GM19452 (cell line): Measurements from ENCODE around the gene EDEM1.
"Not testable (repeated sequence)": the region's sequence is repeated elsewhere in the genome, so short reads cannot be mapped to it uniquely, and the experiment has no call there.

ENCODE experiments used
- ATAC-seq: cut with Tn5 transposase; IDR thresholded peaks from one replicate; pipeline ENCODE4 v1.9.1; 2021; ENCODE audit not compliant: unreplicated experiment

Gene EDEM1

GRCh38 chr3:5229414-5229813 is 41.9 kb downstream of the EDEM1 start:
- no peak for ATAC-seq

GRCh38 chr3:5231074-5231473 is 43.6 kb downstream of the EDEM1 start:
- ATAC-seq = no peak

GRCh38 chr3:5231487-5231886 is 44.0 kb downstream of the EDEM1 start:
- no peak for ATAC-seq

GRCh38 chr3:5232570-5232969 is 45.1 kb downstream of the EDEM1 start:
- ATAC-seq = no peak

GRCh38 chr3:5233026-5233425 is 45.5 kb downstream of the EDEM1 start:
- no peak for ATAC-seq

- ATAC-seq = no peak
Observed at GRCh38 chr3:5235655-5236054, 48.1 kb downstream of the EDEM1 start.

- ATAC-seq = no peak
Observed at GRCh38 chr3:5238545-5238944, 51.0 kb downstream of the EDEM1 start.

GRCh38 chr3:5239602-5240001 is 52.1 kb downstream of the EDEM1 start:
- no peak for ATAC-seq

GRCh38 chr3:5240740-5241139 is 53.2 kb downstream of the EDEM1 start:
- ATAC-seq = no peak

GRCh38 chr3:5242785-5243184 is 55.3 kb downstream of the EDEM1 start:
- not testable (repeated sequence) for ATAC-seq

GRCh38 chr3:5245927-5246326 is 58.4 kb downstream of the EDEM1 start:
- ATAC-seq = no peak

- ATAC-seq = no peak
Observed at GRCh38 chr3:5248822-5249221, 61.3 kb downstream of the EDEM1 start.

GRCh38 chr3:5250467-5251195 is 63.1 kb downstream of the EDEM1 start:
- no peak for ATAC-seq

- ATAC-seq = no peak
Observed at GRCh38 chr3:5251196-5251583, 63.7 kb downstream of the EDEM1 start.

- no peak for ATAC-seq
Observed at GRCh38 chr3:5252131-5252530, 64.6 kb downstream of the EDEM1 start.

GRCh38 chr3:5254281-5255048 is 67.0 kb downstream of the EDEM1 start:
- no peak for ATAC-seq

GRCh38 chr3:5255404-5256344 is 68.2 kb downstream of the EDEM1 start:
- ATAC-seq = no peak

- ATAC-seq = no peak
Observed at GRCh38 chr3:5258526-5258925, 71.0 kb downstream of the EDEM1 start.

GRCh38 chr3:5260992-5261501 is 73.5 kb downstream of the EDEM1 start:
- no peak for ATAC-seq

GRCh38 chr3:5262507-5262906 is 75.0 kb downstream of the EDEM1 start:
- no peak for ATAC-seq

- ATAC-seq = no peak
Observed at GRCh38 chr3:5264093-5264600, 76.6 kb downstream of the EDEM1 start.
